ENCODE results near the gene SLC35A3. TPM values are rescaled to one million over a fixed set of nuclear protein-coding genes. Genes with fewer than 3 reads are reported as not detected.
A peak's percentile ranks its signal among the peaks of the same experiment; 100 is the strongest.

The SLC35A3 gene
- total RNA-seq, 2 donors from 2014 or later, result 22.2 to 26.6 TPM

DNA sequence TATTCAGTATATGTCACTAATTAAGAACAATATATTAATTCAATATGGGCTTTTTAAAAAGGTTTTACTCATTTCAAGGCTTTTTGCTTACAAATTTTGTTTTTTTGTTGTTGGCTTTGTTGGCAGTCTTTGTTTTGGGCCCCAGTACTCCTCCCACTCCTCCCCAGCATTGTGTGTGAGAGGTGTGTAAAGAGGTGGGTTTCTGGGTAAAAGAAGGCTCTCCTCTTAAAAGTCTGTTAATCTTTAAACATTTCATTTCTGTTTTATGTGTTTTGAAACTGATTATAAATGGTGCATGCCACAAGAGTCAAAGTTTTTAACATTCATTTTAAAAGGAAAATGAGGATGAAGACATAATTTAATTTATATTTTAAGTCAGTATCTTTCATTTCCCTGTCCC, 83.3 kb downstream of the SLC35A3 start:
- Mint-ChIP-seq H3K36me3 (peaks cover 4% of the 10 kb centered on the region), H3K4me3 (no peak overlapping the region), H3K27me3 (no peaks in the 10 kb centered on the region), H3K27ac (no peak overlapping the region), H3K4me1 (ENCODE audit: low read depth in 2 of 2) (peaks cover 30 to 44% of the 10 kb centered on the region in 2 donors), H3K9me3 (no peaks in the 10 kb centered on the region)
- DNase-seq (ENCODE audit: low spot score) (no peak), ATAC-seq (no peak)

DNA sequence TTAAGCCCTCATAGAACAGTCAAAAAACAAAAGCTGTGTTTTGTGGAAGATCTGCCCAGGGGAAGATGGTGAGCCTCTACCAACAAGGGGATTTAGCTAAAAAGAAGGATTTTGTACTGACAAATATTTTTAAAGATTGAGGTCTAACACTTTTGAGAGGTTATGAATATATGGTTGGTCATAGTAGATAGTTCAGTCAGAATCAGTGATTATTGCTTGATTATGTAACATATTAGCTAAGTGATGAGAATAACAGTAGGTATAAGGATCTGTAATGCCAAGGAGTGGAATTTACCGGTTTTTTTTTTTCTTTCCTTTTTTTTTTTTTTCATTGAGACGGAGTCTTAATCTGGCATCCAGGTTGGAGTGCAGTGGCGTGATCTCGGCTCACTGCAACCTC, 83.9 kb downstream of the SLC35A3 start:
- Mint-ChIP-seq H3K4me3 (no peak overlapping the region), H3K27ac (no peak overlapping the region), H3K27me3 (no peaks in the 10 kb centered on the region), H3K9me3 (no peaks in the 10 kb centered on the region), H3K36me3 (peaks cover 4% of the 10 kb centered on the region), H3K4me1 (ENCODE audit: low read depth in 2 of 2) (peaks cover 24 to 39% of the 10 kb centered on the region in 2 donors)
- ATAC-seq (no peak), DNase-seq (ENCODE audit: low spot score) (no peak)

DNA sequence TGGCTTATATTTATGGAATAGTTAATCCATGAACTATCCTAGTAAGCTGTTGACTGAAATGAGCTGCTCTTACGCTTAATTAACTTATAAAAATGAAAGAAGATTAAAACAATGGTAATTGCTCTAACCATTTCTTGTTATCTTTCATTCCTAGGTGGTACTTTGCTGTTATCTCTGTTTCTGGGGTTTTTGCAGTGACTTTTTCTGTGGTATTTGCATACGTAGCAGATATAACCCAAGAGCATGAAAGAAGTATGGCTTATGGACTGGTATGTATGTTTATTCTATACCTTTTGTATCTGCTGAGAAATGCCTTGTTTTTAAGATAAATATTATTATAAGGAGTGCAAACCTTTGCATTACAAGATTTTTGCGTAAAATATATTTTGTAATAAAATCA, 91.9 kb downstream of the SLC35A3 start:
- Mint-ChIP-seq H3K36me3 (peaks cover 18% of the 10 kb centered on the region), H3K27ac (no peak overlapping the region), H3K4me1 (ENCODE audit: low read depth in 2 of 2) (peaks cover 20 to 22% of the 10 kb centered on the region in 2 donors), H3K4me3 (no peak overlapping the region), H3K27me3 (no peaks in the 10 kb centered on the region), H3K9me3 (no peaks in the 10 kb centered on the region)
- ATAC-seq (no peak), DNase-seq (ENCODE audit: low spot score) (no peak)

DNA sequence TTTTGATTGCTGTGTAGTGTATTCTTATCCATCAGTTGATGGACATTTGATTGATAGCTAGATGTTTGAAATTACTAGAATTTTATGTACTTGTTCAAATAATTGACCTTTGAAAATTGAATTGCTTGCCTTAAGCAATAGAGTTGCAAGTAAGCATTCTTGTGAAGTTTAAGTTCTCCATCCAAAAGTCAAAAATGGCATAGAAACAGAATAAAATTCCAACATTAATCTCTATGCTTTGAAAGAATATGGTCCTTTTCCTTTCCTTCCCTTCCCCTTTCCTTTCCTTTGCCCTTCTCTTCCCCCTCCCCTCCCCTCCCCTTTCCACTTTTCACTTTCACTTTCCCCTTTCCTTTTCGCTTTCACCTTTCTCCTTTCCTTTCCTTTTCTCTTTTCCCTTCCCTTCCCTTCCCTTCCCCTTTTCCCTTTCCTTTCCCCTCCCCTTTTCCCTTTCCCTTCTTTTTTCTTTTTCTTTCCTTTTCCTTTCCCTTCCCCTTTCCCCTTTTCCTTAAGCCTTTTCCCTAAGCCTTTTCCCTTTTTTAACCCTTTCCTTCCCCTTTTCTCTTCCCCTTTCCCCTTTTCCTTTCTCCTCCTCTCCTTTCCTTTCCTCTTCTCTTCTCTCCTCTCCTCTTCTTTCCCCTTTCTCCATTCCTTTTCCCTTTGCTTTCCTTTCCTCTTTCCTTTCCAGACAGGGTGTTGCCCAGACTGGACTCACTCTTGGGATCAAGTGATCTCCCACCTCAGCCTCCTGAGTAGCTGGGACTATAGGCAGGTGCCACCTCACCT, 95.6 kb downstream of the SLC35A3 start:
- H3K9me3 Mint-ChIP-seq, result no peaks in the 10 kb centered on the region
- H3K4me1 Mint-ChIP-seq (ENCODE audit: low read depth in 2 of 2), result peaks cover 21 to 24% of the 10 kb centered on the region in 2 donors
- H3K27ac Mint-ChIP-seq, result peak overlapping the region; percentile 56 to 91
- no peaks in the 10 kb centered on the region for H3K27me3 Mint-ChIP-seq
- H3K36me3 Mint-ChIP-seq, result peaks cover 25% of the 10 kb centered on the region
- ATAC-seq (no peak), DNase-seq (ENCODE audit: low spot score) (no peak)
- no peak overlapping the region for H3K4me3 Mint-ChIP-seq

DNA sequence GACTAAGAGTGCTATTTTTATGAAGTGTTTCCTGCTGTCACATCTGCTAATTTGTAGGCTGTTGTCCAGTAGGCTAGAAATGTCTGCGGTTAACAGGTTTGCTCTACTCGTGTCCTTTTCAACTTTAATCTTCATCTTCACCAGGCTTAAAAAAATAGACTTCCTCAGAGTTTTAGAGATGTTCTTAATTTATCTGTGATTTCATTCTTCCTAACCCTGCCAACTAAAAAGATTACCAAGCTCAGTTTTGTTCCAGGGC, 96.1 kb downstream of the SLC35A3 start:
- Mint-ChIP-seq H3K36me3 (peaks cover 25% of the 10 kb centered on the region), H3K4me1 (ENCODE audit: low read depth in 2 of 2) (peaks cover 24 to 26% of the 10 kb centered on the region in 2 donors), H3K27ac (peak overlapping the region; percentile 56 to 91), H3K9me3 (no peaks in the 10 kb centered on the region), H3K27me3 (no peaks in the 10 kb centered on the region), H3K4me3 (no peak overlapping the region)
- DNase-seq (ENCODE audit: low spot score), result no peak
- ATAC-seq, result no peak

DNA sequence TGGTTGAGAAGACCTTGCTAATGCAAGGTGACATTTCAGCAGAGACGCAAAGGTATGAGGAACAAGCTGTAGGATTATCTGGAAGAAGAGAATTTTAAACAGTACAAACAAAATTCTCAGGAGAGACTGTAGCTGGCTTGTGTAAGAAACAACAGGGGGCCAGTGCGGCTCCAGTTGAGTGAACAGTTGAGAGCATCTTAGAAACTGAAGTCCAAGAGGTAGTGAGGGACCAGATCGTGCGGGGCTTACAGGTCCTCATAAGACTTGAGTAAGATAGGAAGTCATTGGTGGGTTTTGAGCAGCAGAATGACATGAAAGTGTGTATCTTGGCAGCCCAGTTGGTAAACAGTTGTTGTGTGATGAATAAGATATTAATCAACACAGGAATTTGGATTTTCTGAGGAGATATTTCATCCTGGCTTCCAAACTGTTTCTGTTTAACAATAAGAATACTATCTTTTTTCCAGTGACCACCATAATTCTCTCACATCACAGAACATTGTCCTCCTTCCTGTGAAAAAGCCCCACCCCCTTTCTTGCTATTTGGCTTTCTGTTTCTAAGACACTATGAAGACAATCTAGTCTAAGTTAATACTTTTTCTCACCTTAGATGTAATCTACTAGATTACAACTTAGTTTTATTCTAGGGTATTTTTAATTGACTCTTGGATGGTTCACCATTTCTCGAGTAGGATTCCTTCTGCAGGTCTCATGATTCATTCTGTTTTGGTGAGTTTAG, 100.6 kb downstream of the SLC35A3 start:
- H3K36me3 Mint-ChIP-seq, result peaks cover 22% of the 10 kb centered on the region

DNA sequence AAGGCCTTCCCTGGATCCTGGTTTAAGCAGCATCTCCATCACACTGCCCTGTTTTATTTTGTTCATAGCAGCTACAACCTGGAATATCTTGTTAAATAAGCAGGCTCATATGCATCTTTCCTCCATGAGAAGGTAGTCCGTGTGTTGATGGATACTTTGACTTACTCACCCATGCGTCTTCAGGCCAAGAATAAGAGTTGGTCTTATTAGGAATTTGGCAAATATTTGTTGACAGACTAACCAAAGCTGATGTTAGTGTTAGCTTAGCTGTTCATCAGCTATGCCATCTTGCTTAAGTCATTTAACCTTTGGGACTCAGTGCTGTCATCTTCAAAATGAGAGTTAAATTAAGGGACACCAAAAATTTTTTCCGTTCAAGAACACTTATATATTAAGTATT, 103.7 kb downstream of the SLC35A3 start:
- Mint-ChIP-seq H3K9me3 (no peaks in the 10 kb centered on the region), H3K36me3 (peaks cover 17% of the 10 kb centered on the region), H3K27me3 (no peaks in the 10 kb centered on the region), H3K4me3 (no peak overlapping the region), H3K27ac (no peak overlapping the region), H3K4me1 (ENCODE audit: low read depth in 2 of 2) (peaks cover 12 to 16% of the 10 kb centered on the region in 2 donors)
- DNase-seq (ENCODE audit: low spot score) (no peak), ATAC-seq (no peak)

More for the DNA sequence above, 100.6 kb downstream of the SLC35A3 start:
- Mint-ChIP-seq H3K4me1 (ENCODE audit: low read depth in 2 of 2) (peaks cover 15 to 23% of the 10 kb centered on the region in 2 donors), H3K27ac (peak overlapping the region in 1 of 2 donors; percentile 8), H3K9me3 (no peaks in the 10 kb centered on the region), H3K27me3 (no peaks in the 10 kb centered on the region), H3K4me3 (no peak overlapping the region)
- no peak for DNase-seq (ENCODE audit: low spot score)
- no peak for ATAC-seq

DNA sequence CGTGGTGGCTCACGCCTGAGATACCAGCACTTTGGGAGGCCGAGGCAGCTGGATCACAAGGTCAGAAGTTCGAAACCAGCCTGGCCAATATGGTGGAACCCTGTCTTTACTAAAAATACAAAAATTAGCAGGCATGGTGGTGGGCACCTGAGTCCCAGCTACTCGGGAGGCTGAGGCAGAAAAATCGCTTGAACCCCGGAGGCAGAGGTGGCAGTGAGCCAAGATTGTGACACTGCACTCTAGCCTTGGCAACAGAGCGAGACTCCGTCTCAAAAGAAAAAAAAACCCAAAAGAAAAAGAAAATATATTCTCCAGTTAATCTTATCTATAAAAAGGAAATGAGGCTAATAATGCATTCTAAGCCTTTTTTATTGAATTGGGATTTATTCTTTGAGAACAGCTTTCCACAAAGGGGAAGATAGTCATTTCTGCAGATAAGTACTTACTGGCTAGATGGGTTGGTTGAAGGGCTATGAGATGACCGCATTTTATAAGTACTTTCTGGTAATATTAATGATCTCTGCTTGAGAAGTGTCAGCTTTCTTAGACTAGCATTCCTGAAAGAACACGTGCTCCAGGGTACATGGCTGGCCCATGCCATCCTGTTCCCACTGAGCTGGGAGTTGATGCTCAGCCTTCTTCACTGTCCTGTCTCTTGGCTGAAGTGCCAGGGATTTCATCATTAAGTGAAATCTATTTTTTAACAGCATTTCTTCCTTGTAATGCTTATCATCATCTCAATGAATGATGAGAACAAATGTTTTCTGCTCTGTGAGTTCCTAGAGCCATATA, 105.0 kb downstream of the SLC35A3 start:
- Mint-ChIP-seq H3K9me3 (no peaks in the 10 kb centered on the region), H3K4me3 (no peak overlapping the region), H3K36me3 (peaks cover 21% of the 10 kb centered on the region), H3K27ac (peak overlapping the region in 1 of 2 donors; percentile 51), H3K27me3 (no peaks in the 10 kb centered on the region), H3K4me1 (ENCODE audit: low read depth in 2 of 2) (peaks cover 11 to 16% of the 10 kb centered on the region in 2 donors)
- no peak for DNase-seq (ENCODE audit: low spot score)
- ATAC-seq, result no peak

DNA sequence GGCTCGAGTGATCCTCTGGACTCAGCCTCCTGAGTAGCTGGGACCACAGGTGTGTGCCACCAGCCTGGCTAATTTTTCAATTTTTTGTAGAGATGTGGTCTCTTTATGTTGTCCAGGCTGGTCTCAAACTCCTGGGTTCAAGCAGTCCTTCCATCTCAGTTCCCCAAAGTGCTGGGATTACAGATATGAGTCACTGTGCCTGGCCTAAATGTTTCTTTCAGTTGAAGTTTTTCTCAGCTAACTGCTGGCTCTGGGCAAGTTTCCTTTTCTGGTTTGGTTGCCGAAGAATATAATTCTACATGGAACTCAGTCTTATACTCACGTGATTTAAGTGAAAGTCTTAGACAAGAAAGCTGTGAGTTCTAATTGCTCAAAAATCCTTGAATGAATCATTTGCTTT, 106.0 kb downstream of the SLC35A3 start:
- Mint-ChIP-seq H3K4me1 (ENCODE audit: low read depth in 2 of 2) (peaks cover 5 to 8% of the 10 kb centered on the region in 2 donors), H3K9me3 (no peaks in the 10 kb centered on the region), H3K36me3 (peaks cover 16% of the 10 kb centered on the region), H3K4me3 (peak overlapping the region; percentile 41), H3K27me3 (no peaks in the 10 kb centered on the region), H3K27ac (peak overlapping the region in 1 of 2 donors; percentile 51)
- no peak for DNase-seq (ENCODE audit: low spot score)
- peak in 1 of 2 donors; percentile 36 for ATAC-seq

DNA sequence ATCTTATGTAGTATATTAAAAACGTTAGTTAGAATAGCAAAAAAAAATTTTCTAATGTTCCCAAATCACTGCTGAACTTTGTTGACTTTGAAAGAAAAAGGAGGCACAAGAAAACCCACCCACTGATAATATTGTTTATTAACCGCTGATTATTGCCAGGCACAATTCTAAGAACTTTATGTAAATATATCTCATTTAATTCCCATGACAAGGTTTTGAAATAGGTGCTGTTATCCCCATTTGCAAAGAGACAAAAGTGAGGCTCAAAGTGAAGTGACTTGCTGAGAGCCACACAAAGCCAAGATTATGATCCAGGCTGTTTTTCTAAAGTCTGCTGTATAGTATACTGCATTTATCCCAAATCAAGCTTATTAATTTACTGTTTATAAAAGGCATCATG, 106.5 kb downstream of the SLC35A3 start:
- H3K4me1 Mint-ChIP-seq (ENCODE audit: low read depth in 2 of 2), result peaks cover 5 to 7% of the 10 kb centered on the region in 2 donors
- H3K27me3 Mint-ChIP-seq, result no peaks in the 10 kb centered on the region
- H3K27ac Mint-ChIP-seq, result peak overlapping the region in 1 of 2 donors; percentile 51
- DNase-seq (ENCODE audit: low spot score) (no peak), ATAC-seq (no peak)
- peaks cover 16% of the 10 kb centered on the region for H3K36me3 Mint-ChIP-seq
- H3K9me3 Mint-ChIP-seq, result no peaks in the 10 kb centered on the region
- H3K4me3 Mint-ChIP-seq, result no peak overlapping the region

DNA sequence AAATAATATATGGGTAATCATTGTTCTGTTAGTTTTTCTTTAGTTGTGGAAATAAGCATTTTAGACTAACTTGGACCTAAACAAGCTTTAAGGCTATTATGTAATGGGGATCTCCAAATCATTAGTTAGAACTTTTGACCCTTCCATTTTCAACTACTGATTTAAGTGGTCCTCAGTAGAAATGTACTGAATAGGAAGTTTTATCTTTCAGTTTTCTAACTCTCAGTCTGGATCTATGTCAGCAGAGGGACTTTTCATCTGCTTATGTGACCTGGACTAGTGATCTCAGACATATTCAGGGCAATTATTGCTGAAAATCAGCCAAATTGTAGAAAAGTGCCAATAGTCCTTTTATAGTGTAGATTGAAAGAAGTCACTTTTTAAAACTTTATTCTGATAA, 106.9 kb downstream of the SLC35A3 start:
- Mint-ChIP-seq H3K27me3 (no peaks in the 10 kb centered on the region), H3K36me3 (peaks cover 16% of the 10 kb centered on the region), H3K27ac (no peak overlapping the region), H3K9me3 (no peaks in the 10 kb centered on the region), H3K4me1 (ENCODE audit: low read depth in 2 of 2) (peaks cover 5 to 7% of the 10 kb centered on the region in 2 donors), H3K4me3 (no peak overlapping the region)
- no peak for ATAC-seq
- no peak for DNase-seq (ENCODE audit: low spot score)

DNA sequence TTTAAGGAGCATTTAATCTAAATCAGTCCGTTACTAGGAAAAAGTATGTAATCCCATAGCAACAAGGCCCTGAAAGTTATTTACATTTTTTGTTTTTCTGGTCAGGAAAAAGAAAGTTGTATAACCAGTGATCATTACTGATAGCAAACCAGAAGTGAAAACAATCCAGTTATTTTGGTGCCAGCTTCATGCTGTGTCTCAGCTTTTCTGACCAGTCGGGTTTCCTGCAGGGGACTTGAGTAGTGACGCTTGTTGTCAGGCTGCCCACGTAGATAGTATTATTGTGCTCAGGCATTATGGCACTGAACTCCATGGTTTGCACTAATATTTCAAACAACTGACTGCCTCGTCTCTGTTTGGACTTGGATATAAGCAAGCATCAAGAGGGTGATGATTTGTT, 107.7 kb downstream of the SLC35A3 start:
- DNase-seq (ENCODE audit: low spot score), result no peak
- no peak for ATAC-seq
- no peaks in the 10 kb centered on the region for H3K27me3 Mint-ChIP-seq
- H3K9me3 Mint-ChIP-seq, result no peaks in the 10 kb centered on the region
- H3K36me3 Mint-ChIP-seq, result peaks cover 16% of the 10 kb centered on the region
- peaks cover 3 to 5% of the 10 kb centered on the region in 2 donors for H3K4me1 Mint-ChIP-seq (ENCODE audit: low read depth in 2 of 2)
- no peak overlapping the region for H3K4me3 Mint-ChIP-seq
- H3K27ac Mint-ChIP-seq, result peak overlapping the region in 1 of 2 donors; percentile 31

DNA sequence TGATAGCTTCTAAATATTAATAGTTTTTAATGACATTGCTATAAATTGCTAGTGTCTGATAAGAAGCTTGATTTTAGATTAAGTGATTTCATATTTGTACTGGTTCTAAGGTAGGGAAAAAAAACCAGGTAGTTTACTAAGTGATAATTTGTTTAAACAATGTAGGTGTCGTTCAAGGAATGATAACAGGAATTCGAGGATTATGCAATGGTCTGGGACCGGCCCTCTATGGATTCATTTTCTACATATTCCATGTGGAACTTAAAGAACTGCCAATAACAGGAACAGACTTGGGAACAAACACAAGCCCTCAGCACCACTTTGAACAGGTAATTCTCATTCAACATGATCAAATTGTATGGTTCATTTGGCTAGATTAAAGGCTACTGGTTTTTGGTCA, 110.5 kb downstream of the SLC35A3 start:
- ATAC-seq, result no peak
- no peak overlapping the region for H3K4me3 Mint-ChIP-seq
- peaks cover 6% of the 10 kb centered on the region for H3K36me3 Mint-ChIP-seq
- no peak overlapping the region for H3K27ac Mint-ChIP-seq
- DNase-seq (ENCODE audit: low spot score), result no peak
- no peaks in the 10 kb centered on the region for H3K9me3 Mint-ChIP-seq
- H3K4me1 Mint-ChIP-seq (ENCODE audit: low read depth in 2 of 2), result peaks cover 0 to 5% of the 10 kb centered on the region in 2 donors
- no peaks in the 10 kb centered on the region for H3K27me3 Mint-ChIP-seq
